Sigmoid colon (tissue), 4 donors: ENCODE data around the gene BCOR.

ENCODE experiments used
- EP300 ChIP-seq, 4 donors: sonication (generic); formaldehyde crosslinking; IDR thresholded peaks; one replicate each; pipeline ENCODE4 v1.6.1; 2017; ENCODE audit warnings: antibody characterized with exemption in 4 of 4
- POLR2A ChIP-seq, 2 donors: fragments of 450-650 bp; IDR thresholded peaks; one replicate each; pipeline ENCODE4 v1.6.1; 2016; ENCODE audit warnings: antibody characterized with exemption in 2 of 2, mild to moderate bottlenecking in 2 of 2, moderate library complexity in 2 of 2

DNA sequence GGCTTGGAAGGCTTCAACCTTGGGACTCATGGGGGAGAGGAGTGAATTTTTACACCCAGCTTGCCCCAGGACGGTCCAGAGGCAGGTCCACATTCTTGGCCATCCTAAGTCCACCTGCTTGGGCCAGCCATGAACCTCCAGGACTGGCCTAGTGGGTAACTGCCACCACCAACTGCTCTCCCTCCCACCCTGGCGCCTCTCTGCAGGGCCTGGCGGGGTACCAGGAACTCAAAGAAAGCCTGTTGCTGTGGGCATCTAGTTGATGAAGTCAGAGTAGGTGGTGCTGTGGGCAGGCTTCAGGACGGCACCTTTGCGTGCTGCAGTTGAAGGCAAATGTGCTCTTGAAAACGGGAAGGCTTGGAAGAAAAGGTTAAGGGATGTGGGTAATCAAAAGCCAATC is 12.0 kb downstream of the BCOR start:
- no peak for TF ChIP-seq POLR2A (IDR thresholded peaks at IDR 0.05)
- no peak for TF ChIP-seq EP300 (IDR thresholded peaks at IDR 0.05)
